Stimulated activated CD4-positive, alpha-beta T cell treated with anti-CD3 and anti-CD28 coated beads, Interleukin-1b, Interleukin-23, amount 100 ng/mL, for 1 hour (primary cell): ENCODE measurements around the gene GPATCH3.
"Not testable (repeated sequence)": the region's sequence is repeated elsewhere in the genome, so short reads cannot be mapped to it uniquely, and the experiment has no call there.

Experiments used
- DNase-seq, 2 donors: peaks; one replicate each; pipeline ENCODE4 v3.0.0-alpha.2; 2020; ENCODE audit warnings: low read depth in 2 of 2

Gene GPATCH3

DNA sequence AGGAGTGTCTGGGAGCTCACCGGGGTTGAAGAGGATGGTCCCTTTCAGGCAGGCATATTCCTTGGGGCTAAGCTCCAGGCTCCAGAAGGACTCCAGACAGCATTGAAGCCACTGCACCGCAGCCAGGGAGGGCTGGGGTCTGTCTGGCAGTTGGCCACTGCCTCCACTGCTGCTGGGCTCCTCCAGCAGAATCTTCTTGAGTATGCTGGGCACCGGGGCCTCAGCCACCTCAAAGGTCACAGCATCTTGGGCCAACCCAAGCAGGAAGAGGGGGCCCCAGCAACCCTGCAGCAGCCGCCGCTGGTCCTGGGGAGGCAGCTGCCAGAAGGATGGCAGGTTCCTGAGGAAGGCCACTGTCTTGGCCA lies 13.1 kb upstream of the GPATCH3 start:
- DNase-seq = no peak

DNA sequence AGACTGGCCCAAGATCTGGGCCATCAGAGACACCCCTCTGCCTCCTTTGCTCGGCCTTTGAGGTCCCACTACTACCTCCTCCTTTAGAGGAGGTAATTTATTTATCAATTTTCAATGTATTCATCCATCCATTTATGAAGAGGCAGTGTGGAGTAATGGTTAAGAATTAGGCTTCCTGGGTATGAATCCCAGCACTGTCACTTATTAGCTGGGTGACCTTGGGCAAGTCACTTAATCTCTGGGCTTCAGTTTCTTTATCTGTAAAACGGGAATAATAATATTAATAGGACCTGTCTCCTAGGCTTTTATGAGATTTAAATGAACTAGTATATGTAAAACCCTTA lies 11.9 kb upstream of the GPATCH3 start:
- no peak for DNase-seq

DNA sequence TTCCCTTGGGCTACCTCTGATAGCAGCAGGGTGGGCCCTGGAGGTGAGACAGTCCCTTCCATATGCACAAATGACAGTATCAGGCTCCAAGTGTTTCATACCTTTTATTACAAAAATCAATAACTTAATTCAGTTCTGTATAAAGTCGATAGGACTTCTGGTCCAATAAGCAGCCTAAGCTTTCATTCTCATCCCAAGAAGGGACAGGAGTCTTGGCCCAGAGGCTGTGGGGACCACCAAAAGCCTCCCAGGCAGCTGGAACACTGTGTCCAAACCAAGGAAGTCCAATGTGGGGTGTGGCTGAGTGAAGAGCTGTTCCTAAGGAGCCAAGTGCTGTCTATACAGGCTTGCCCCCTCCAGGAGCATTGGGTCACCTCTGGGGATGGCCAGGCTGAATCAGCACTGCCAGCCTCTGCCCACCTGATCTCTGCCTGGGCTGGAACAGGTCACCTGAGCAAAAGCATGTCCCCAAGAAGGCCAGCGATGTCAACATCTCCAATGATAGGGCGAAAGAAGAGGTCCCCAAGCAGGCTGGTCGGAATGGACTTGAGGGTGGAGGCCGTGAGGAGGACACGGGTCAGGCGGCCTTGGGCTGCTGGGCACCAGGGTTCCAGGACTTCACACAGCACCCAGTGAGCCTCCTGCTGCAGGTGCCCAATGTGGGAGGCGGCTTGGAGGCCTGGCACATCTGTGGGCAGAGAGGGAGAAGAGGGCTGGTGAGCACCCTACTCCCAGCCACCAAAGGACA lies 11.3 kb upstream of the GPATCH3 start:
- DNase-seq = no peak

DNA sequence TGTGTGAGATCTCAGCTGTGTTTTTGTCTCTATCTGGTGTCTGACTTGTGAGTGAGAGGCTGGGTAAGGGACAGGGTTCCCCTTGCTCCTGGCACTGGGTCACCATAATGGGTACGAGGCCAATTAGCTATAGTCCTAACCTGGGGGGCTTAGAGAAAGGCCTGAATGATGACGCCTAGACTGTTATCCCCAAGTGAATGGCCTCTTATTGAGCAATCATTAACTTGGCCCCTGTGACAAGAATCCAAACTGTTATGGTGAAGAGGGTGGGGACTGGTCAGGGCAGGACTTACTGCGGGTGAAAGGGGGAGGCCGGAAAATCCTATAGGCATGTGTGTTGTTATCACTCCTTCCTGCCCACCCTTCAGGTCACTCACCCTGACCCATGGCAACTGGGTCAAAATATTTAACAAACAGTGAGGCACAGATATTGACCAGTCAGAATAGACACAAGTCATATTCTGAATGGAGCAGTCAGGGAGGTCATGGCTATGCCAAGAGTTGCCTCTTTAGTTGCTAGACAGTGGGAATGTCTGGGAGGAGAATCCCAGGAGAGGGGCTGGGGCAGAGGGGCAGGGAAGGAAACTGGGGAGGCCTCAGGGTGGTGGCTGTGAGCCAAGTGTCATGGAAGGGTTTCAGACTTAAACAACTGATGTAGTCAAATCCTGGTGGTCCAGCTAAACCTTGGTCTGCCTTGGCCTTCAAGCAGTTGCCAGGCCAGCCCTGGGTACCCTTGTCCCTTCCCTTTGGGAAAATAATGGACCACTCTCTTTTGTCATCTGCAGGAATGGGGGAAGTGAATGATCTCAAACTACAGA lies 10.3 kb upstream of the GPATCH3 start:
- no peak for DNase-seq

DNA sequence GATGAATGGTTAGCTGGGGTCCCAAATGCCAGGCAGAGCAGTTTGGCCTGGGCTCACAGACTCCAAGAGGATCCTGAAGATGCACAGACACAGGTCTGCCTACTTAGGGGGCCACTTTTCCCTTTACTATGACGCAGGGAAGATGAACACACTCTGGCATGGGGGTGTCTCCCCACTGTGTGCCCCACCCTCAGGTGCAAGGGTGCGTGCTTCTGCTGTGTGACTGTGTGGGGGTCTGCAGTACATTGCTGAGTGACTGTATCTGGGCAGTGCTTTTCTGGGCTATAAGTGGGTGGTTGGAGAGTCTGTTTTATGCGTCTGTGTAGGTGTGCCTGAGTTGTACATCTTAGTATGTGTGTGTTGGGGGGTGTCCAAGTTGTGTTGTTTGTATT lies 9.7 kb upstream of the GPATCH3 start:
- DNase-seq = no peak

DNA sequence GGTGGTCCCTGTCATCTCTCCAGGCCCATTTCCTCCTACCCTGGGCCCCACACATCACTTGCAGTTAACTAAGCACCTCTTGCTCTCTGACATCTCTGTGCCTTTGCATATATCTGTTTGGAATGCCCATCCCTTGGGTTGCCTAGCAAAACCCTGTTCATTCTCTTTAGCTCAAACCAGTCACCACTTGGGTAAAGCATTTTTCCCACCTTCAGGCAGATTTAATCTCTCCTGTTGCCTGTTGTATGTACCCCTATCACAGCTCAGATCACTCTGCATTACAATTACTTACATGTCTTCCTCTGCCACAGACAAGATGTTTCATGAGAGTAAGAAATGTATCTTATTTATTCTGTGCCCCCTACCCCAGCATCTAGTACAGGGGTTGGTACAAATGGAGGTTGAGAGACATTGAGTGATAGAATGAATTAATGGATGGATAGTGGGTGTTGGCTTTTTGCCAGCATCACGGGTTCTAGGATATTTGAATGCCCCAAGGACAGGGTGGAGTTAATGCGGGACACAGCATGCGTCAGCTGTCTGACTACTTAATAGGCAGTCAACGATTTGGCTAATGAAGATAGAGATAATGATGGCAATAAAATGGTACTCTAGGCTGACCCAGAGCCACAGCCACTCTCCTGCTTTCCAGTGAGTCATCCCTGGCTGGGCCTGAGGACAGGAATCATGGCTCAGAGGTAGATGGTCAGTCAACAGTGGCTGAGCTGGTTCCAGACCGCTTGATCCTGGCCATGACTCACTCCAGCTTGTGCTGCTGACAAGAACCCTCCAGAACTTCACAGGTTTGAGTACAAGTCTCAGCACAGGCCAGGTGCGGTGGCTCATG lies 7.0 kb upstream of the GPATCH3 start:
- DNase-seq = no peak

DNA sequence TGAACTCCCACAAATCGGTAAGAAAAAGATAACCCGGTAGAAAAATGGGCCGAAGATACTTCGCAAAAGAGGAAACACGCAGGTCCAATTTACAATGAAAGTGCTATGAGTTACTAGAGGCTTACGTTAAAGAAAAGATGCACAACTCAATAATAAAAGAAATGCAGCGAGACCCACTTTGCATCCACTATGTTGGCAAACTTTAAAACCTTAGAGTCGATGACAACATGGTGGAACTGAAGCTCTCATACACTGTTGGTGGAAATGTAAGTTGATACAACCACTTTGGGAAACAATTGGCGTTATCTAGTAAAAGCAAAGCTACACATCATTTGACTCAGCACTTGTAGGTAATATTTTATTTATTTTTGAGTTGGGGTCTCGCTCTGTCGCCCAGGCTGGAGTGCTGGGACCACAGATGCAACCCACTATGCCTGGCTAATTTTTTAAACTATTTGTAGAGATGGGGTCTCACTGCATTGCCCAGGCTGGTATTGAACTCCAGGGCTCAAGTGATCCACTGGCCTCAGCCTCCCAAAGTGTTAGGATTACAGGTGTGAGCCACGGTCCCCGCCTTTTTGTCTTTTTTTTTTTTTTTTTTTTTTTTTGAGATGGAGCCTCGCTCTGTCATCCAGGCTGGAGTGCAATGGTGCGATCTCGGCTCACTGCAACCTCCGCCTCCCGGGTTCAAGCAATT lies 696 bp upstream of the GPATCH3 start:
- no peak for DNase-seq

DNA sequence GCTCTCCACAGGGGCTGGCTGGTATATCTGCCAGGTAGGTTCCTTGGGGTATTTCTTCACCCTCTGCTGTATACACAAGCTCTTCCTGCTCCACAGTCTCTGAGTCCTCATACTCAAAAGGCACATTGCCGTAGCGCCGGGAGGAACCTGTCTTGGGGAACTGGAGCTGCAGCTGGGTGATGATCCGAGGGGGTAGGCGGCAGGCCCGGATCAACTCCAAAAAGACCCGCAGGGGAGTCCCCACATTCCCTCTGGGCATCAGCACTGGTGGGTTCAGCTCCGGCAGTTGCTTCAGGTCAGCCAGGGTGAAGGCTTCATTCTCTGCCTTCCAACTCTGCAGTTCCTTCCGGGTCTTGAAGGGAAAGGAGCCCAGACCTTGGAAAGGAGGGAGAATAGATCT lies 2.9 kb downstream of the GPATCH3 start:
- no peak for DNase-seq

DNA sequence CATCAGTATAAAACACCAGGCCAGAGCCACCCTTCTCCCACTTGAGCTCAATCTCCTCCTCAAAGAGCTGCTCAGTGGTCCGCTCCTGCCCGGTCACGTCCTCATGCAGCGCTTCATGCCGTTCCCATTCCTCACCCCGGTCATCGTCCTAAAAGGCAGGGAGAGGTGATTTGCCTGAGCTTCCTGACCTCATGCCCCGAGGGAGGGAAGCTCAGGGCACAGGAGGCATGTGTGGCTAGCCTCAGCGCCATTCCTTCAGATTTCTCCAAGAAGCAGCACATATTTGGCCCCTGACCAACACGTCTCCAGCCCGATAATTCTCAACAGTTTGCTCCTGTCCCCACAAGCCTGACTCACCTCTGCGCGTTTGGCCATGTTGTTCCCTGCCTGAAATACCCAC lies 6.0 kb downstream of the GPATCH3 start:
- DNase-seq = no peak

DNA sequence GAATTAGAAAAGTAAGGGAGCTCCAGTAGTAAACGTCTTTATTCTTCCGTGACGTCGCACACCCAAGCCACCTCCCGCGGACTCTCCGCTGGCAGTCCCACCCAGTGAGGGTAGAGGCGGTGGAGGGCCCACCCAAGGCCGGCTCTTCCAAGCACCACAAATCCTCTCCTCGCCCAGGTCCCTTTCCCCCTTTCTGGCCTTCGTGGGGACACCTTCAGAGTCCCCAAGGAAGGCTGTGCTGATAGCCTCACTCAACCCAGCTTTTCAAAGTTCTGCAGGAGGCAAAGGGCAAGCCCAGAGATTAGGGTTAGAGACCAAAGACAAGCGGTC lies 9.8 kb downstream of the GPATCH3 start:
- no peak for DNase-seq

DNA sequence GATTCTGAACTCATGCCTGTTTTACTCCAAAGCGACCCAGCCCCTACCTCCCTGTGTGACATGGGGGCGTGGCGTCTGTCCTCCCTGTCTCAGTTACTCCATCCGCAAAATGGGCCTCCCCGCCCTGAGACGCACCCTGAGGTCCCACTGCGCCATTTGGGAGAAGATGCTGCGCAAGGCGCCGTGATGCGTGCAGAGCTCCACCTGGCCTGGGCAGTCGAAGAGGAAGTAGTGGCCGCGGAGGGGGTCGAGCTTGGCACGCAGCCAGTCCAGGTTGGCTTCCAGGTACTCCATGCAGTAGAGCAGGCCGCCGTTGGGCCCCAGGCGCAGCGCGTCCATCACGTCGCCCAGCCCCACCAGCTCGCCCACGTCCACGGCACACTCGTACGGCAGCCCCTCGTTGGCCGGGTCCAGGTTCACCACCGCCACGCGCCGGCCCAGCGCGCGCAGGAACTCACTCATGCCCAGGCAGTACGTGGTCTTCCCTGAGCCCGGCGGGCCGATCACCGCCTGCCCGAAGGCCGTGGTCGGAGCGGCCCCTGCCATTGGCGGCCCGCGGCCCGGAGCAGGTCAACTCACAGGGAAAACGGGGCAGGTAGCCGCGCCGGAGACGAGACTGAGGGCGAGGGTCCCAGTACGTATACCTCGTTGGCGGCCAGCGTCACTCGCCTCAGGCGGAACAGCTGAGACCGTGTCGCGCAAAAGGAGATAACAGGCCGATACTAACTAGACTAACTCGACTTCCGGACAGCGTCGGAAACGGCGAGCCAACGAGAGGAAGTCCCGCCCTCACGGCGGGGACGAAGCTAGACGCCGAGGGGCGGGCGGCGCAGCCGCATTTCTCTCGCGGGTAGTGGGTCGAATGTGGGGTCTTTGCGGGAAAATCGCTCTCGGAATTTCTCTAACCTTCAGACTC lies 10.5 kb downstream of the GPATCH3 start, which contains the start of gene GPN2:
Gene GPN2, minus strand, starts transcription at position 733 of the 916 bp plus-strand sequence. Its CDS starts 187 bp downstream, at position 546.
- DNase-seq = peak; percentile 28 to 52

DNA sequence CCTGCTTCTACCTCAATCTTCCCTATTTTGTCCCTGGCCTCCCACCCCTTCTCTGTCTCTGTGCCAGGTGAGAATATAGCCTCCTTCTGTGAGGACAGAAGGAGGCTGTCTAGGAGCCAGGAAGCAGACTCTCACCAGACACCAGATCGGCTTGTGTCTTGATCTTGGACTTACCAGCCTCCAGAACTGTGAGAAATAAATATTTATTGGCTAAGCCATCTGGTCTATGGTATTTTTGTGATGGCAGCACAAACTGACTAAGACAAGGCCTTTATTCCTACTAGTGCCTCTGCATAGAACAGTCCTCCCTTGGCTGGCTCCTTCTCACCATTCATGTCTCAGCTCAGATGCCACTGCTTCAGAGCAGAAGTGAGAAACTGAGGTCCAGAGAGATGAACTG lies 12.0 kb downstream of the GPATCH3 start:
- no peak for DNase-seq

DNA sequence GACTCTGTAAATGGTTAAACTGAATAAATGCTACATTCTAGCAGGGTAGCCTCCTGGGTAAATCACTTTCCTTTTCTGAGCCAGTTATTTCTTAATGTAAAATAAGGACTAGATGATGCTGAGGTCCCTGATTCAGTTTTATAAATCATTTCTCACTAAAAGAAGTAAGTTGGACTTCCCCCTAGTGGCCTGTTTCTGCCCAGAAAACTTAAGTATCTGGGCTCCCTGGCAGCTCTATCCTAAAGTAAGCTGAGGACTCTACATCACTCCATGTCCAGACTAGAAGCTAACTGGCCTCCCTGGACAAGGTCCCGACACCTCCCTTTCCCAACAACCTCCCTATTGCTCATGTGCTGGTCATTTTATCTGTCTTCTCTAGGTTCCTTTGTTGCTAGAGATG lies 13.1 kb downstream of the GPATCH3 start:
- DNase-seq = no peak

DNA sequence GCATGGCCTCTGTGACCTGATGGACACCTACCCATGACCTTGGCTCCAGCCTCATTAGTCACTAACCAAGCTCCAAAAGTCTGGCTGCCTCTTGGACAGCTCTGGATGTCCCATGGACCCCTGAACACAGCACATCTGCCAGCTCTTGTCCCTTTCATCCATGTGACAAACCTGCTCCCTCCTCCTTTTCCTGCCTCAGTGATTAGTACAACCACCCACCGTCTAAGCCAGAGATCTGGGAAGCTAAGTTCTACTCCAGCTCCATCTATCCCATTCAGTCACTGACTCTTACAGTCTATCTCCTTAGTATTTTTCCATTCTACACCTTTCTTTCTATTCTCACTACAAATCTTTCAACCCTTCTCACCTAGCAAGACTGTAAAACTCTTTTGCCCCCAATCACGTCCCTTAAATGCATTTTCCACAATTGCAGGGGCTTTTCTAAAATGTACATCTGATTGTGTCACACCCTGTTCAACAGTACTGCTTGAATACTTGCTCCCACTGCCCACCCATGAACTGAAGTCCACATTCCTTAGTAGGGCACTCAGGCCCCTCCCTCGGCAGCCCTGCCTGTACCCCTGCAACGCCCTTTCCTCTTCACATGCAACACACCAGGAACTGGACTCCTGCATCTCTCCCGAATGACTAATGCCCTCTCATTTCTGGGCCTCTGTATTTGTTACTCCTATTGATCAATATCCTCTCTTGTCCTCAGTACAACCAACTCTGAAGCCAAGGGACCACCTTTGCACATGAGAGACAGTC lies 17.4 kb downstream of the GPATCH3 start:
- DNase-seq = no peak

DNA sequence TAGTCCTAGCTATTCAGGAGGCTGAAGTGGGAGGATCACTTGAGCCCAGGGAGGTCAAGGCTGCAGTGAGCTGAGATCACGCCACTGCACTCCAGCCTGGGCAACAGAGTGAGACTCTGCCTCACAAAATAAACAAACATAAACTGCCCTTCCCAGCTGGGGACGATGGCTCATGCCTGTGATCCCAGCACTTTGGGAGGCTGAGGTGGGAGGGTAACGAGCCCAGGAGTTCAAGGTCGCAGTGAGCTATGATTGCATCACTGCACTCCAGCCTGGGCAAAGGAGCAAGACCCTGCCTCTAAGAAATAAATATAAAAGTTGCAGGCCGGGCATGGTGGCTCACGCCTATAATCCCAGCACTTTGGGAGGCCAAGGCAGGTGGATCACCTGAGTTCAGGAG lies 18.7 kb downstream of the GPATCH3 start:
- not testable (repeated sequence) for DNase-seq

DNA sequence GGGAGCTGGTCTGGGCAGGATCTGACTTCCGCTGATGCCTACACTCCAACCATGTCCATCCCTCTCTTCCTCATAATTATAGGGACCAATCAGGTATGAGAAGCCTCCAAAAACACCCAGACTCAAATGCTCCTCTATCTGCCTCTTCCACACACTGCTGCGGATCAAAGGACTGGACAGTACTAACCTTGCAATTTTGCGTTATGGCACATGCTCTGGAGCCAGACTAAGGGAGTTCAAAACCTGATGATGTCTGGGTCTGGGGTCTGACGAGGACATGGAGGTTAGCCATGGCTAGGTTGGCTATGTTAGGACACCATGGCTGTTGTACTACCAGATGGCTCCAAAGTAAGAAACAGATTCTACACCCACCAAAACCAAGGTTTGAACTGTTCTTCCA lies 20.5 kb downstream of the GPATCH3 start:
- DNase-seq = no peak

DNA sequence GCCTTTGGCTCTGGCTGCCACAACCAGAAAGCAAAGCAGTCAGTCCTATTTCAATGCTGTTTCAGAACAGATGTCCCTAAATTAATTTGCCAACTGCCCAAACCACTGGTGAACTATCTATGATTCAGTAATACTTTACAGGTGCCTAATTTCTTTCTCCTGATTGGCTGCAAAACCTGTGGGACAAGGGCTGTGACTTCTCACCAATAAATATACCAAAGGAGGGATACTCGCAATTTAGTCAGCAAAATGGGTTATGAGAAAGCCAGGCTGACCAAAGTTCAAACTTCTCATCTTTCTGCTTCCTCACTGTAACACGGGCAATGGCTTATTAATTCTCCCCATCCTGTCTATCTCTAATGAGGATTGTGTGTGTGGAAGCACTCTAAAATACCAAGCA lies 22.9 kb downstream of the GPATCH3 start:
- no peak for DNase-seq

DNA sequence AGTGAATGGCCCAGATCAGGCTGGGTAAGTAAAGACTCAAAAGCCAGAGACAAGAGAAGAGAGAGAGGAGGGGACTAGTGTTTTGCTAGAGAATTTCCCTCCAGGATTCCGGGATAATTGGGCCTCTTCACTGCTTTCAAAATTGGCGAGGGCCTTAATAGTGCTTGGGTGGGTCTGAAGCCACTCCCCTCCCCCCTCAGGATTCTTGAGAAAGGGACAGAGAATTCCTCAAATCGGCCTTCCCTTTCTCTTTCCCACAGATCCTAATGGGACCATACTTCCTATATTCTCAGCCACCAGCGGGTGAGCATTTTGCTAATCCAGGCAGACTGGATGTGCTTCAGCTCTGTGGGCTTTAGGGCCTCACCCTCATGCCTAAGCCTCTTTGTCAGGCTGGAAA lies 25.4 kb downstream of the GPATCH3 start:
- no peak for DNase-seq

DNA sequence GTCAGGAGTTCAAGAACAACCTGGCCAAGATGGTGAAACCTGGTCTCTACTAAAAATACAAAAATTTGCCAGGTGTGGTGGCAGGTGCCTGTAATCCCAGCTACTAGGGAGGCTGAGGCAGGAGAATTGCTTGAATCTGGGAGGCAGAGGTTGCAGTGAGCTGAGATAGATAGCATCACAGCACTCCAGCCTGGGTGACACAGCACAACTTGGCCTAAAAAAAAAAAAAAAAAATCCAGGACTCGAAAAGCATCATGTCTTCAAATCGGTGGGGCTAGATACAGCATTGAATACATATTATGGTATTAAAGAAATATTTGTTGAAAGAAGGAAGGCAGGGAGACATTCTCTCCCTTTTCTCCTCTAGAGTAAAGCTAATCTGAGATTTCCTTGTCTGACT lies 27.2 kb downstream of the GPATCH3 start:
- not testable (repeated sequence) for DNase-seq
